Upper lobe of left lung (tissue), 6 donors: ENCODE results near the gene MRPL55. TPM values are rescaled to one million over a fixed set of nuclear protein-coding genes. Genes with fewer than 3 reads are reported as not detected.

Experiments used
- ATAC-seq, 2 donors: fragments of 200-7000 bp; cut with Tn5 transposase; one replicate each; pipeline ENCODE4 v1.9.1; 2022; ENCODE audit warnings: mild to moderate bottlenecking in 2 of 2, moderate library complexity in 2 of 2; ENCODE audit not compliant: low FRiP score in 2 of 2
- DNase-seq, 2 donors: peaks; one replicate each; pipeline ENCODE4 v3.0.0-alpha.2; 2019 to 2020
- H3K27ac ChIP-seq, 4 donors: fragments of 200-600 bp; sonication (generic); one replicate each; pipeline ENCODE4 v1.5.1; 2016 to 2019
- H3K27me3 ChIP-seq, 4 donors: fragments of 200-600 bp; sonication (generic); one replicate each; pipeline ENCODE4 v1.5.1; 2017 to 2019
- H3K36me3 ChIP-seq, 4 donors: fragments of 200-600 bp; sonication (generic); one replicate each; pipeline ENCODE4 v1.5.1; 2016 to 2019
- H3K4me1 ChIP-seq, 4 donors: fragments of 200-600 bp; sonication (generic); one replicate each; pipeline ENCODE4 v1.5.1; 2018 to 2019
- H3K4me3 ChIP-seq, 4 donors: fragments of 200-600 bp; sonication (generic); one replicate each; pipeline ENCODE4 v1.5.1; 2017 to 2019; ENCODE audit warnings: mild to moderate bottlenecking in 2 of 4, moderate library complexity in 1 of 4
- H3K9me3 ChIP-seq, 4 donors: fragments of 200-600 bp; sonication (generic); one replicate each; pipeline ENCODE4 v1.5.1; 2018 to 2019
- EP300 ChIP-seq, 4 donors: sonication (generic); formaldehyde crosslinking; IDR thresholded peaks; one replicate each; pipeline ENCODE4 v1.5.1; 2017; ENCODE audit warnings: antibody characterized with exemption in 4 of 4, control low read depth in 2 of 4
- POLR2A ChIP-seq, 4 donors: fragments of 450-650 bp; IDR thresholded peaks; one replicate each; pipeline ENCODE4 v1.5.1; 2016 to 2017; ENCODE audit warnings: antibody characterized with exemption in 4 of 4, mild to moderate bottlenecking in 2 of 4
- POLR2AphosphoS5 ChIP-seq, 2 donors: sonication (generic); formaldehyde crosslinking; IDR thresholded peaks; one replicate each; pipeline ENCODE4 v1.5.1; 2017; ENCODE audit warnings: antibody characterized with exemption in 2 of 2
- WGBS, 2 donors: methylation state at CpG; one replicate each; pipeline ENCODE4 v1.1.5; 2017 to 2018; 5-methylcytosine and 5-hydroxymethylcytosine counted together
- total RNA-seq, 6 donors: library from RNA; depleted of rRNA in 4 of 6; stranded (reverse); fragments of >200 nt in 4 of 6; gene quantifications; one replicate each; pipeline versions ENCODE4 v1.1.0 to v1.2.1, GENCODE V29; 2016 to 2021
- TF ChIP-seq, protein P1 (sequence below), 6 experiments: fragments of 450-650 bp in 4 of 6; fragments of 200-600 bp in 2 of 6; sonication (generic) in 2 of 6; IDR thresholded peaks; one replicate each; pipeline ENCODE4 v1.5.1; 2016 to 2019; ENCODE audit warnings: antibody characterized with exemption in 6 of 6
- donor health status: DM: no; HTN: no; CAD: no; lungs with moderate emphysema.
- donor health status: DM: no; HTN: yes; CAD: no; lungs with severe emphysema.

MRPL55 gene
- total RNA-seq, 6 donors from 2014 or later, result 42.4 to 161 (median 60.1) TPM

DNA sequence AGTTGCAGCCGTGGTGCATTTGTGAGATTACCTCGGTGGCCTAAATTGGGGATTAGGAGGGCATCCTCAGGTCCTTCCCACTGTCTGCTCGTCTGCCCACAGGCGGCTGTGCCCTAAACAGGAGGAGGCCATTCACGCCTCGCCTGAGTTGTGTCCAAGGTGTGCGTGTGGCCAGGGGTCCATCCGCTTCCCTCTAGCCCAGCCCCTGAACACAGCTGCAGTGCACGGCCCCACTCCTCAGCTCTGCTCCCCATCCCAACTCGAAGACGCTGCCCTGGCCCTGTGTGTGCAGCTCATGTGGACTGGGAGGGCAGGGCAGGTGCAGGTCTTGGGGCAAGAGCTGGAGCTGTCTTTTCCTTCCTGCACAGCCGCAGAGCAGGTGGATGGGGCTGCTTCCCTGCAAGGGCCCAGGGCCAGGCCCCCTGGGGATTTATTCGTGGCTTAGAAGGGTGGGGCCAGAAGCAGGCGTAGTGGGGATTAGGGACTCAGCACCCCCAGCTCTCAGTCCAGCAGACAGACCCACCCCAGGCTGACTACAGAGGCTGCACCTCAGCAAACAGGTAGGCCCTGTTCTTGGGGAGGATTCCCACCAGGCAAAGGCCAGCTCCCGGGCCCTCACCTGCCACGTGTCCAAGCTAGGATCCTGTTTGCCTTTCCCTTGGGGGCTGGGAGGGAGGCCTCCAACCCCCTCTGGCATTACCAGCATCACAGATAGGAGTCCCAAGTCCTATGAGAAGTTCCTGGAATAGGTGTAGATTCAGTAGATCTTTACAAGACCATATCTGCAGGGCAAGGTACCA, 35.3 kb upstream of the MRPL55 start:
- DNase-seq (peak in 1 of 2 donors; percentile 46), ATAC-seq (no peak)
- no peaks in the 10 kb centered on the region for H3K9me3 ChIP-seq
- TF ChIP-seq POLR2AphosphoS5 (IDR thresholded peaks at IDR 0.05) (no peak), EP300 (IDR thresholded peaks at IDR 0.05) (no peak)
- TF ChIP-seq, protein P1, sequence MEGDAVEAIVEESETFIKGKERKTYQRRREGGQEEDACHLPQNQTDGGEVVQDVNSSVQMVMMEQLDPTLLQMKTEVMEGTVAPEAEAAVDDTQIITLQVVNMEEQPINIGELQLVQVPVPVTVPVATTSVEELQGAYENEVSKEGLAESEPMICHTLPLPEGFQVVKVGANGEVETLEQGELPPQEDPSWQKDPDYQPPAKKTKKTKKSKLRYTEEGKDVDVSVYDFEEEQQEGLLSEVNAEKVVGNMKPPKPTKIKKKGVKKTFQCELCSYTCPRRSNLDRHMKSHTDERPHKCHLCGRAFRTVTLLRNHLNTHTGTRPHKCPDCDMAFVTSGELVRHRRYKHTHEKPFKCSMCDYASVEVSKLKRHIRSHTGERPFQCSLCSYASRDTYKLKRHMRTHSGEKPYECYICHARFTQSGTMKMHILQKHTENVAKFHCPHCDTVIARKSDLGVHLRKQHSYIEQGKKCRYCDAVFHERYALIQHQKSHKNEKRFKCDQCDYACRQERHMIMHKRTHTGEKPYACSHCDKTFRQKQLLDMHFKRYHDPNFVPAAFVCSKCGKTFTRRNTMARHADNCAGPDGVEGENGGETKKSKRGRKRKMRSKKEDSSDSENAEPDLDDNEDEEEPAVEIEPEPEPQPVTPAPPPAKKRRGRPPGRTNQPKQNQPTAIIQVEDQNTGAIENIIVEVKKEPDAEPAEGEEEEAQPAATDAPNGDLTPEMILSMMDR (IDR thresholded peaks at IDR 0.05), result no peak
- H3K36me3 ChIP-seq, result peaks cover 0 to 68% (median 47%) of the 10 kb centered on the region in 4 donors
- no peak overlapping the region for H3K4me3 ChIP-seq
- peak overlapping the region in 1 of 4 donors; percentile 89 for H3K27ac ChIP-seq
- WGBS, 2 donors, result 70 to 87% methylated on average over 4 to 16 of the region's 16 CpGs
- peaks cover 57 to 85% (median 74%) of the 10 kb centered on the region in 4 donors for H3K4me1 ChIP-seq
- H3K27me3 ChIP-seq, result no peaks in the 10 kb centered on the region

DNA sequence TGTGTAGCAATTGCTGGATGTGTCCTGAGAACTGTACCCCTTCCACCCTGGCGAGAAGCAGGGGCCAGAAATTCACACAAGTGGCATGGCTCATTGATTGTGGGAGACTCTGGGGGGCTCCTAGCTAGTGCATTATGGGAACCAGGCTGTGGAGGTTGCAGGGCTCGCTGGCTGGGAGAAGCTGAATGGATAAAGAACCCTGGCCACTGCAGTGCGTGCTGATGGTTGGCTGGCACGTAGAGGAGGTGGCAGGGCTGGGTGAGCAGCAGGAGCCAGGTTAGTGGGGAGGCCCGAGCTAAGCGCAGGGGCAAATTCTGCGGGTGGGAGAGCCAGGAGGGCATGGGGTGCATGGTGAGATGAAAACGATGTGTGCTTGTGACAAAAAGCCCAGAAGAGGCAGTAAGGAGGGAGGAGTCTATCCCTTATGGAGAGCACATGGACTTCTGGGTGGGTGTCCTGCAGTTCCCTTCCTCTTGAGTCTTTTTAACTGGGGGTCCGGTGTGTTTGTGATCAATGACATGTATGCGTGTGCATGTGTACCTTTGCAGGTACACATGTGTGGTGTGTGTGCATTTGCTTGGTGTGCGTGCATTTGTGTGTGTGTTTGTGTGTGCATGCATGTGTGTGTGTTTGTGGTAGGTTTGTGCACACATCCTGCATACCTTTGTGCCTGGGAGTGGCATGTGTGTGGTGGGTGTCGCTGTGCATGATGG, 34.5 kb upstream of the MRPL55 start:
- Histone ChIP-seq H3K9me3 (no peaks in the 10 kb centered on the region), H3K27ac (peak overlapping the region in 1 of 4 donors; percentile 98), H3K4me1 (peaks cover 50 to 83% (median 67%) of the 10 kb centered on the region in 4 donors), H3K36me3 (peaks cover 0 to 61% (median 40%) of the 10 kb centered on the region in 4 donors), H3K27me3 (no peaks in the 10 kb centered on the region), H3K4me3 (peak overlapping the region in 1 of 4 donors; percentile 94)
- DNase-seq (no peak), ATAC-seq (no peak)
- WGBS, 2 donors, result 81 to 89% methylated on average over 11 to 12 of the region's 12 CpGs
- no peak for TF ChIP-seq POLR2A (IDR thresholded peaks at IDR 0.05)
- TF ChIP-seq, protein P1 (IDR thresholded peaks at IDR 0.05), result no peak
- no peak for TF ChIP-seq EP300 (IDR thresholded peaks at IDR 0.05)
- no peak for TF ChIP-seq POLR2AphosphoS5 (IDR thresholded peaks at IDR 0.05)

DNA sequence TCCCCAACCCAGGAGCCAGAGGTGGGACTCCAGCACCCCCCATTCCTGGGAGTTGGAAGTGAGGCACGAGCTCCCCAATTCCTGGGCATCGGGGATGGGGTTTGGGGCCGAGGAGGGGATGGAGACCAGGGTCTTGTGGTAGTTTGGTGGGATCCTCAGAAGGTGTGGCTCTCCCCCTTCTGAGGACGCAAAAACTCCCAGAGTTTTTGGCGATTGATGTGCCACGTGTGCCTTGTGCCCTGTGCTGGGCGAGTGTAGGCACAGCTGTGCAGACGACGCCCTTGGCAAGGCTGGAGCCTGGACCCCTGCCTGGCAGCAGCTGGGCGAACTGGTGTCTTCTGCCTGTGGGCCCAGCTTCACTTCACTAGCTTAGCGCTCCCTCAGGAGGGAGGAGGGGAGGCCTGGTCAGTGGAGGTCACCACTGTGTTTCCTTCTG, 33.6 kb upstream of the MRPL55 start:
- peaks cover 42 to 73% (median 58%) of the 10 kb centered on the region in 4 donors for H3K4me1 ChIP-seq

DNA sequence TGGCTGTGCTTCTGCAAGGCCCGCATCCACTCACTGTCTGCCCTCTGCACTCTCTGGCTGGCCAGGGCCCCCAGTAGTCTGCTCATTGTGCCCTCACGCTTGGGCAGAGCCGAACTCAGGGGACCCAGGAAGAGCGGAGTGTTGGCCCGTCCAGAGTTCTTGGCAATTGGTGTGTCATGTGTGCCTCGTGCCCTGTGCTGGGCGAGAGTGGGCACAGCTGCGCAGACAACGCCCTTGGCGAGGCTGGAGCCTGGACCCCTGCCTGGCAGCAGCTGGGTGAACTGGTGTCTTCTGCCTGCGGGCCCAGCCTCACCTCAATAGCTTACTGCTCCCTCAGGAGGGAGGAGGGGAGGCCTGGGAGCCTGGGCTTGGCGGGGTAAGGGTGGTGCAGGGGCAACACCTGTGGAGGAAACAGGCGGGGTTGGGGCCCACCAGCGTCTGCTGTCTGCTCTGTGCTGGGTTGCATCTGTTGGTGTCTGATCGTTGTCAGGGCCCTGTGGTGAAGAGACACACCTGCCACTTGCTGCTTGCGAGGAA, 33.1 kb upstream of the MRPL55 start:
- no peak for TF ChIP-seq EP300 (IDR thresholded peaks at IDR 0.05)
- TF ChIP-seq, protein P1 (IDR thresholded peaks at IDR 0.05), result no peak
- TF ChIP-seq POLR2A (IDR thresholded peaks at IDR 0.05), result no peak
- Histone ChIP-seq H3K27ac (peak overlapping the region; percentile 97 to 98 (median 98)), H3K27me3 (no peaks in the 10 kb centered on the region), H3K4me3 (peak overlapping the region; percentile 25 to 97 (median 89)), H3K9me3 (no peaks in the 10 kb centered on the region), H3K36me3 (peaks cover 0 to 47% (median 26%) of the 10 kb centered on the region in 4 donors), H3K4me1 (peaks cover 42 to 68% (median 53%) of the 10 kb centered on the region in 4 donors)
- WGBS, 2 donors, result 74 to 77% methylated on average over 14 to 16 of the region's 16 CpGs
- no peak for ATAC-seq
- DNase-seq, result peak in 1 of 2 donors; percentile 64

More for the DNA sequence above, 33.6 kb upstream of the MRPL55 start:
- Histone ChIP-seq H3K27me3 (no peaks in the 10 kb centered on the region), H3K4me3 (peak overlapping the region in 3 of 4 donors; percentile 84 to 97 (median 94)), H3K9me3 (no peaks in the 10 kb centered on the region), H3K36me3 (peaks cover 0 to 52% (median 31%) of the 10 kb centered on the region in 4 donors), H3K27ac (peak overlapping the region; percentile 97 to 98 (median 98))
- TF ChIP-seq, protein P1 (IDR thresholded peaks at IDR 0.05), result no peak
- no peak for TF ChIP-seq POLR2A (IDR thresholded peaks at IDR 0.05)
- TF ChIP-seq EP300 (IDR thresholded peaks at IDR 0.05), result no peak
- TF ChIP-seq POLR2AphosphoS5 (IDR thresholded peaks at IDR 0.05), result no peak
- WGBS, 2 donors, result 78 to 87% methylated on average over 7 to 10 of the region's 11 CpGs
- ATAC-seq (no peak), DNase-seq (peak in 1 of 2 donors; percentile 56)
